Chondrocyte (in vitro differentiated cells): Measurements from ENCODE around the gene SLC45A2. TPM values are rescaled to one million over a fixed set of nuclear protein-coding genes. Genes with fewer than 3 reads are reported as not detected.

ENCODE experiments used
- DNase-seq: peaks from one replicate; pipeline ENCODE4 v3.0.0; 2021; ENCODE audit warnings: mixed read lengths, low spot score
- H3K27ac Mint-ChIP-seq: one replicate; pipeline ENCODE4 v1.8.0; 2021; ENCODE audit warnings: mild to moderate bottlenecking, moderate library complexity, mixed read lengths; ENCODE audit not compliant: unreplicated experiment
- H3K27me3 Mint-ChIP-seq: 2 replicates; pipeline ENCODE4 v1.8.0; 2021; ENCODE audit warnings: low read depth, mixed read lengths
- H3K36me3 Mint-ChIP-seq: 2 replicates; pipeline ENCODE4 v1.8.0; 2021; ENCODE audit warnings: low read depth, mixed read lengths
- H3K4me1 Mint-ChIP-seq: 2 replicates; pipeline ENCODE4 v1.8.0; 2021; ENCODE audit warnings: low read depth, mild to moderate bottlenecking, mixed read lengths
- H3K4me3 Mint-ChIP-seq: one replicate; pipeline ENCODE4 v1.8.0; 2021; ENCODE audit warnings: mild to moderate bottlenecking, moderate library complexity, mixed read lengths; ENCODE audit not compliant: unreplicated experiment
- H3K9me3 Mint-ChIP-seq: 2 replicates; pipeline ENCODE4 v1.8.0; 2021; ENCODE audit warnings: low read depth, mixed read lengths
- CTCF ChIP-seq: fragments of 200-600 bp; sonication (generic); IDR thresholded peaks from 2 replicates; pipeline ENCODE4 v1.5.0; 2021; ENCODE audit warnings: antibody characterized with exemption, mild to moderate bottlenecking, moderate library complexity
- total RNA-seq: library from RNA; stranded (reverse); gene quantifications from 3 replicates; pipeline ENCODE4 v1.2.1, GENCODE V29; 2021

The SLC45A2 gene
- total RNA-seq, 1 donor from 2014 or later: 0.12 TPM

- Mint-ChIP-seq H3K27ac (no peak overlapping the region), H3K4me1 (no peaks in the 10 kb centered on the region), H3K27me3 (no peaks in the 10 kb centered on the region), H3K4me3 (no peak overlapping the region), H3K36me3 (peaks cover 6% of the 10 kb centered on the region), H3K9me3 (peaks cover 2% of the 10 kb centered on the region)
- TF ChIP-seq CTCF: no peak
- no peak for DNase-seq
Observed at GRCh38 chr5:34028349-34028748, 43.9 kb upstream of the SLC45A2 start.

GRCh38 chr5:34026089-34026761 lies 41.7 kb upstream of the SLC45A2 start:
- H3K36me3 Mint-ChIP-seq: peaks cover 7% of the 10 kb centered on the region
- TF ChIP-seq CTCF: no peak
- no peak overlapping the region for H3K27ac Mint-ChIP-seq
- H3K4me3 Mint-ChIP-seq: no peak overlapping the region
- H3K27me3 Mint-ChIP-seq: no peaks in the 10 kb centered on the region
- H3K4me1 Mint-ChIP-seq: peaks cover 13% of the 10 kb centered on the region
- DNase-seq: no peak
- no peaks in the 10 kb centered on the region for H3K9me3 Mint-ChIP-seq

GRCh38 chr5:34022121-34022705 lies 37.7 kb upstream of the SLC45A2 start:
- Mint-ChIP-seq H3K4me3 (no peak overlapping the region), H3K9me3 (no peaks in the 10 kb centered on the region), H3K27me3 (no peaks in the 10 kb centered on the region), H3K36me3 (peaks cover 2% of the 10 kb centered on the region), H3K4me1 (peaks cover 13% of the 10 kb centered on the region), H3K27ac (peak overlapping the region; percentile 70)
- DNase-seq: no peak
- no peak for TF ChIP-seq CTCF

GRCh38 chr5:34021334-34021733 lies 36.8 kb upstream of the SLC45A2 start:
- Mint-ChIP-seq H3K4me3 (no peak overlapping the region), H3K27ac (no peak overlapping the region), H3K4me1 (peaks cover 13% of the 10 kb centered on the region), H3K36me3 (peaks cover 2% of the 10 kb centered on the region), H3K27me3 (no peaks in the 10 kb centered on the region), H3K9me3 (no peaks in the 10 kb centered on the region)
- TF ChIP-seq CTCF: no peak
- no peak for DNase-seq

DNA sequence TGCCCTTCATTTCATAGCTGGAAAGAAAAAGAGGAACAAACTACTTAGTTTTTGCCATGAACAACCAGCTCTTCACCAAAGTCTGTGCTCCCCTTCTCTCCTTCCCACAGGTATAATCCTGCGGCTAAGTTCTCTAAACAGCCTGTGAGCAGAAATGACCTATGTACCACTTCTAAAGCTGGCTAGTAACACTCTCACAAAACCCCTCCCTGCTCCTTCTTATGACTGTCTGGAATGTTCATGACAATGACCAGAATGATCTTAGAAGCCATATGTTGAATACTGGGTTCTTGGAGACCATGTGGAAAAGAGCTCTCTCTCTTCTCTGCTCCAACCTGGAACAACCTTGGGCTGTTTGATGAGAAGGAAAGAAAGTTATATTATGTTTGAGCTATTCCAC lies 36.2 kb upstream of the SLC45A2 start:
- no peaks in the 10 kb centered on the region for H3K9me3 Mint-ChIP-seq
- H3K4me3 Mint-ChIP-seq: no peak overlapping the region
- no peak for TF ChIP-seq CTCF
- peaks cover 13% of the 10 kb centered on the region for H3K4me1 Mint-ChIP-seq
- DNase-seq: no peak
- no peak overlapping the region for H3K27ac Mint-ChIP-seq
- no peaks in the 10 kb centered on the region for H3K27me3 Mint-ChIP-seq
- H3K36me3 Mint-ChIP-seq: peaks cover 2% of the 10 kb centered on the region
